WTC11 (cell line): ENCODE measurements around the gene NTN3. TPM values are rescaled to one million over a fixed set of nuclear protein-coding genes. Genes with fewer than 3 reads are reported as not detected.

Experiments used
- ATAC-seq: fragments of 200-7000 bp; cut with Tn5 transposase; 2 replicates; pipeline ENCODE4 v1.10.0; 2021; ENCODE audit warnings: mild to moderate bottlenecking, moderate library complexity
- CTCF ChIA-PET: fragments of 300-600 bp; sonication (Branson Sonifier 250); formaldehyde crosslinking; loops from one replicate; lab custom pipeline; 2021; ENCODE audit warnings: antibody characterized with exemption; lab: Charles Lee
- POLR2A ChIA-PET: fragments of 350-600 bp; sonication (Branson Sonifier 250); formaldehyde crosslinking; loops from one replicate; lab custom pipeline; 2021; ENCODE audit warnings: antibody characterized with exemption; lab: Charles Lee
- DNase-seq: peaks from one replicate; pipeline ENCODE4 v3.0.0; 2021; ENCODE audit warnings: low spot score
- H3K27ac Mint-ChIP-seq: 2 replicates; pipeline ENCODE4 v1.8.0; 2021; ENCODE audit warnings: mixed read lengths
- H3K27me3 Mint-ChIP-seq: 2 replicates; pipeline ENCODE4 v1.8.0; 2021; ENCODE audit warnings: low read depth, mild to moderate bottlenecking, moderate library complexity, mixed read lengths
- H3K36me3 Mint-ChIP-seq: 2 replicates; pipeline ENCODE4 v1.8.0; 2021; ENCODE audit warnings: mixed read lengths
- H3K4me1 Mint-ChIP-seq: 2 replicates; pipeline ENCODE4 v1.8.0; 2022; ENCODE audit warnings: mixed read lengths
- H3K4me3 Mint-ChIP-seq: 2 replicates; pipeline ENCODE4 v1.8.0; 2021; ENCODE audit warnings: mild to moderate bottlenecking, moderate library complexity, mixed read lengths
- H3K9me3 Mint-ChIP-seq: 2 replicates; pipeline ENCODE4 v1.8.0; 2021; ENCODE audit warnings: mixed read lengths
- CBFB ChIP-seq: sonication (generic); formaldehyde crosslinking; IDR thresholded peaks from 2 replicates; pipeline ENCODE4 v1.8.1; 2022; ENCODE audit warnings: mild to moderate bottlenecking, low read depth, missing genetic modification reagents
- E2F5 ChIP-seq: sonication (generic); formaldehyde crosslinking; IDR thresholded peaks from 2 replicates; pipeline ENCODE4 v1.8.1; 2022; ENCODE audit warnings: mild to moderate bottlenecking, moderate library complexity, missing genetic modification reagents
- ETV6 ChIP-seq: sonication (generic); formaldehyde crosslinking; IDR thresholded peaks from 2 replicates; pipeline ENCODE4 v1.8.1; 2022; ENCODE audit warnings: mild to moderate bottlenecking, missing genetic modification reagents
- FOXK1 ChIP-seq: sonication (generic); formaldehyde crosslinking; IDR thresholded peaks from 2 replicates; pipeline ENCODE4 v1.8.0; 2022; ENCODE audit warnings: mild to moderate bottlenecking, moderate library complexity, missing genetic modification reagents
- IRF2 ChIP-seq: sonication (generic); formaldehyde crosslinking; IDR thresholded peaks from 2 replicates; pipeline ENCODE4 v1.8.0; 2022; ENCODE audit warnings: low read depth, missing genetic modification reagents, borderline replicate concordance
- KAT7 ChIP-seq: sonication (generic); formaldehyde crosslinking; IDR thresholded peaks from 2 replicates; pipeline ENCODE4 v1.8.1; 2023; ENCODE audit warnings: missing genetic modification reagents, mild to moderate bottlenecking, borderline replicate concordance
- MYBL2 ChIP-seq: sonication (generic); formaldehyde crosslinking; IDR thresholded peaks from 2 replicates; pipeline ENCODE4 v1.8.1; 2023; ENCODE audit warnings: mild to moderate bottlenecking, moderate library complexity, missing genetic modification reagents
- NR2C2 ChIP-seq: sonication (generic); formaldehyde crosslinking; IDR thresholded peaks from 2 replicates; pipeline ENCODE4 v1.8.0; 2022; ENCODE audit warnings: mild to moderate bottlenecking, missing genetic modification reagents
- OVOL2 ChIP-seq: fragments of 250-450 bp; sonication (Bioruptor Pico); IDR thresholded peaks from 2 replicates; pipeline ENCODE4 v1.9.0; 2021; ENCODE audit warnings: mild to moderate bottlenecking, borderline replicate concordance
- RELA ChIP-seq: sonication (generic); formaldehyde crosslinking; IDR thresholded peaks from 2 replicates; pipeline ENCODE4 v1.8.1; 2022; ENCODE audit warnings: missing genetic modification reagents, mild to moderate bottlenecking, borderline replicate concordance
- ZBTB21 ChIP-seq: sonication (generic); formaldehyde crosslinking; IDR thresholded peaks from 2 replicates; pipeline ENCODE4 v1.8.1; 2023; ENCODE audit warnings: mild to moderate bottlenecking, missing genetic modification reagents, borderline replicate concordance
- ZBTB43 ChIP-seq: sonication (generic); formaldehyde crosslinking; IDR thresholded peaks from 2 replicates; pipeline ENCODE4 v1.8.1; 2023; ENCODE audit warnings: mild to moderate bottlenecking, missing genetic modification reagents
- ZNF263 ChIP-seq: sonication (generic); formaldehyde crosslinking; IDR thresholded peaks from 2 replicates; pipeline ENCODE4 v1.8.1; 2022; ENCODE audit warnings: low read depth, mild to moderate bottlenecking, moderate library complexity, missing genetic modification reagents
- ZNF317 ChIP-seq: sonication (generic); formaldehyde crosslinking; IDR thresholded peaks from 2 replicates; pipeline ENCODE4 v1.8.1; 2023; ENCODE audit warnings: low read depth, mild to moderate bottlenecking, moderate library complexity, missing genetic modification reagents, borderline replicate concordance
- total RNA-seq: library from RNA; stranded (reverse); gene quantifications from 3 replicates; pipeline ENCODE4 v1.2.3, GENCODE V29; 2021
- TF ChIP-seq, protein P1 (sequence below): sonication (generic); formaldehyde crosslinking; IDR thresholded peaks from 2 replicates; pipeline ENCODE4 v1.8.0; 2023; ENCODE audit warnings: missing genetic modification reagents, mild to moderate bottlenecking, borderline replicate concordance
- TF ChIP-seq, protein P2 (sequence below): fragments of 250-450 bp; sonication (Bioruptor Pico); IDR thresholded peaks from 2 replicates; pipeline ENCODE4 v1.9.0; 2021; ENCODE audit warnings: moderate library complexity, mild to moderate bottlenecking, inconsistent platforms, borderline replicate concordance
- TF ChIP-seq, protein P3 (sequence below): fragments of 250-450 bp; sonication (Bioruptor Pico); conservative IDR thresholded peaks from 2 replicates; pipeline ENCODE4 v1.9.0; 2021; ENCODE audit warnings: mild to moderate bottlenecking
- TF ChIP-seq, protein P4 (sequence below): sonication (generic); formaldehyde crosslinking; IDR thresholded peaks from 2 replicates; pipeline ENCODE4 v1.8.1; 2023; ENCODE audit warnings: mild to moderate bottlenecking, missing genetic modification reagents, moderate library complexity
- TF ChIP-seq, protein P5 (sequence below): sonication (generic); formaldehyde crosslinking; IDR thresholded peaks from 2 replicates; pipeline ENCODE4 v1.8.0; 2022; ENCODE audit warnings: mild to moderate bottlenecking, missing genetic modification reagents

NTN3 gene
- total RNA-seq, 1 experiment from 2014 or later = 0.92 TPM

- TF ChIP-seq CBFB = no peak
- TF ChIP-seq MYBL2 (CRISPR knock-in tag) = peak; percentile 38; the same call in 1 of the 2 replicates
- TF ChIP-seq, protein P1, sequence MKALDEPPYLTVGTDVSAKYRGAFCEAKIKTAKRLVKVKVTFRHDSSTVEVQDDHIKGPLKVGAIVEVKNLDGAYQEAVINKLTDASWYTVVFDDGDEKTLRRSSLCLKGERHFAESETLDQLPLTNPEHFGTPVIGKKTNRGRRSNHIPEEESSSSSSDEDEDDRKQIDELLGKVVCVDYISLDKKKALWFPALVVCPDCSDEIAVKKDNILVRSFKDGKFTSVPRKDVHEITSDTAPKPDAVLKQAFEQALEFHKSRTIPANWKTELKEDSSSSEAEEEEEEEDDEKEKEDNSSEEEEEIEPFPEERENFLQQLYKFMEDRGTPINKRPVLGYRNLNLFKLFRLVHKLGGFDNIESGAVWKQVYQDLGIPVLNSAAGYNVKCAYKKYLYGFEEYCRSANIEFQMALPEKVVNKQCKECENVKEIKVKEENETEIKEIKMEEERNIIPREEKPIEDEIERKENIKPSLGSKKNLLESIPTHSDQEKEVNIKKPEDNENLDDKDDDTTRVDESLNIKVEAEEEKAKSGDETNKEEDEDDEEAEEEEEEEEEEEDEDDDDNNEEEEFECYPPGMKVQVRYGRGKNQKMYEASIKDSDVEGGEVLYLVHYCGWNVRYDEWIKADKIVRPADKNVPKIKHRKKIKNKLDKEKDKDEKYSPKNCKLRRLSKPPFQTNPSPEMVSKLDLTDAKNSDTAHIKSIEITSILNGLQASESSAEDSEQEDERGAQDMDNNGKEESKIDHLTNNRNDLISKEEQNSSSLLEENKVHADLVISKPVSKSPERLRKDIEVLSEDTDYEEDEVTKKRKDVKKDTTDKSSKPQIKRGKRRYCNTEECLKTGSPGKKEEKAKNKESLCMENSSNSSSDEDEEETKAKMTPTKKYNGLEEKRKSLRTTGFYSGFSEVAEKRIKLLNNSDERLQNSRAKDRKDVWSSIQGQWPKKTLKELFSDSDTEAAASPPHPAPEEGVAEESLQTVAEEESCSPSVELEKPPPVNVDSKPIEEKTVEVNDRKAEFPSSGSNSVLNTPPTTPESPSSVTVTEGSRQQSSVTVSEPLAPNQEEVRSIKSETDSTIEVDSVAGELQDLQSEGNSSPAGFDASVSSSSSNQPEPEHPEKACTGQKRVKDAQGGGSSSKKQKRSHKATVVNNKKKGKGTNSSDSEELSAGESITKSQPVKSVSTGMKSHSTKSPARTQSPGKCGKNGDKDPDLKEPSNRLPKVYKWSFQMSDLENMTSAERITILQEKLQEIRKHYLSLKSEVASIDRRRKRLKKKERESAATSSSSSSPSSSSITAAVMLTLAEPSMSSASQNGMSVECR (CRISPR knock-in tag) = peak; percentile 49; the same call in 1 of the 2 replicates
- peak; percentile 32; the same call in 1 of the 2 replicates for TF ChIP-seq E2F5
- no peak for TF ChIP-seq OVOL2 (CRISPR knock-in tag)
- peak; percentile 52; the same call in 1 of the 2 replicates for TF ChIP-seq FOXK1 (CRISPR knock-in tag)
- peak; percentile 73 for TF ChIP-seq RELA (CRISPR knock-in tag)
- TF ChIP-seq, protein P2, sequence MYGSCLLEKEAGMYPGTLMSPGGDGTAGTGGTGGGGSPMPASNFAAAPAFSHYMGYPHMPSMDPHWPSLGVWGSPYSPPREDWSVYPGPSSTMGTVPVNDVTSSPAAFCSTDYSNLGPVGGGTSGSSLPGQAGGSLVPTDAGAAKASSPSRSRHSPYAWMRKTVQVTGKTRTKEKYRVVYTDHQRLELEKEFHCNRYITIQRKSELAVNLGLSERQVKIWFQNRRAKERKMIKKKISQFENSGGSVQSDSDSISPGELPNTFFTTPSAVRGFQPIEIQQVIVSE (CRISPR knock-in tag) = no peak
- peak; percentile 55; the same call in 1 of the 2 replicates for TF ChIP-seq ETV6 (CRISPR knock-in tag)
- TF ChIP-seq ZNF317 (CRISPR knock-in tag) = 0 out of 2 replicates have a peak, but pooled peaks have one; percentile 7
- TF ChIP-seq ZNF263 (CRISPR knock-in tag) = no peak
These were observed 3.1 kb downstream of the NTN3 start (continued) for GRCh38 chr16:2473999-2474876.

GRCh38 chr16:2474877-2475412, 3.8 kb downstream of the NTN3 start, which contains the start of gene TBC1D24:
Gene TBC1D24, plus strand, starts transcription at chr16:2475127. Its CDS starts 21,022 bp downstream, at chr16:2496149.
- no peaks in the 10 kb centered on the region for H3K36me3 Mint-ChIP-seq
- H3K4me3 Mint-ChIP-seq = peak within 1 kb of the TSS; percentile 67
- peaks cover 13% of the 10 kb centered on the region for H3K4me1 Mint-ChIP-seq
- DNase-seq (peak; percentile 85), ATAC-seq (peak; percentile 60)
- CTCF ChIA-PET = interaction anchor here (0.5 to 4.0 kb wide), 7 partner anchors 11 to 253 kb away, joined by 3 to 57 read pairs (median 3); partner anchors contain the start of gene TEDC2
- H3K27ac Mint-ChIP-seq = no peak within 1 kb of the TSS
- no peaks in the 10 kb centered on the region for H3K9me3 Mint-ChIP-seq
- H3K27me3 Mint-ChIP-seq = peaks cover 34% of the 10 kb centered on the region
- POLR2A ChIA-PET = interaction anchor here (0.6 to 1.1 kb wide), 5 partner anchors 15 to 56 kb away, joined by 3 to 5 read pairs (median 3); partner anchors contain the start of genes AMDHD2, CEMP1 and TEDC2
- TF ChIP-seq, protein P3, sequence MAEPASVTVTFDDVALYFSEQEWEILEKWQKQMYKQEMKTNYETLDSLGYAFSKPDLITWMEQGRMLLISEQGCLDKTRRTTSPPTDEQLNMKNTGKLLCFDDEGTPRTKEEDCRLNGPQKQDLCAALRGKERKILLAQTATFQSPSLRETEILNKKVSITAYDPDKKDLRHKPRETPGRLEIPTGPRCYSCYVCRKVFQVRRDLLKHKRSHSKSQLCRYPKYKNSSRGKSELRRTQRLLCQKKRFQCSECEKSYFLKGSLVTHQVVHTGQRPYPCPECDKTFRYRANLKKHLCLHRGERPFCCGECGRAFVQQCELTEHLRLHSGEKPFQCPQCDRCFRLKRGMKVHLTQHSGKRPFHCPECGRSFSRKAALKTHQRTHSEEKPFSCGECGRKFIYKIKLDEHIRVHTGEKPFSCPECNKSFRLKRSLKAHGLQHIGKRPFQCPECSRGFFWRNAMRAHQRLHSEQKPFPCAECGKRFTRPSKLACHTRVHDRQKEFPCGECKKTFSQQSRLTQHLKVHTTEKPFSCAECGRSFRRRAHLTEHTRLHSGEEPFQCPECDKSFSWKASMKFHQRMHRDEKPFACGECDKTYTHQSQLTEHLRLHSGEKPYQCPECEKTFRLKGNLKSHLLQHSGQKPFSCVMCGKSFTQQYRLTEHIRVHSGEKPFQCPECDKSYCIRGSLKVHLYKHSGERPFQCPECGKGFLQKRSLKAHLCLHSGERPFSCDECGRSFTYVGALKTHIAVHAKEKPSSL (CRISPR knock-in tag) = no peak
- TF ChIP-seq NR2C2 (no peak), FOXK1 (CRISPR knock-in tag) (no peak), ZBTB43 (CRISPR knock-in tag) (no peak), IRF2 (CRISPR knock-in tag) (no peak), KAT7 (CRISPR knock-in tag) (peak; percentile 55; the same call in 1 of the 2 replicates), ZBTB21 (CRISPR knock-in tag) (no peak)
- TF ChIP-seq, protein P4, sequence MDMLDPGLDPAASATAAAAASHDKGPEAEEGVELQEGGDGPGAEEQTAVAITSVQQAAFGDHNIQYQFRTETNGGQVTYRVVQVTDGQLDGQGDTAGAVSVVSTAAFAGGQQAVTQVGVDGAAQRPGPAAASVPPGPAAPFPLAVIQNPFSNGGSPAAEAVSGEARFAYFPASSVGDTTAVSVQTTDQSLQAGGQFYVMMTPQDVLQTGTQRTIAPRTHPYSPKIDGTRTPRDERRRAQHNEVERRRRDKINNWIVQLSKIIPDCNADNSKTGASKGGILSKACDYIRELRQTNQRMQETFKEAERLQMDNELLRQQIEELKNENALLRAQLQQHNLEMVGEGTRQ (CRISPR knock-in tag) = no peak
- TF ChIP-seq, protein P5, sequence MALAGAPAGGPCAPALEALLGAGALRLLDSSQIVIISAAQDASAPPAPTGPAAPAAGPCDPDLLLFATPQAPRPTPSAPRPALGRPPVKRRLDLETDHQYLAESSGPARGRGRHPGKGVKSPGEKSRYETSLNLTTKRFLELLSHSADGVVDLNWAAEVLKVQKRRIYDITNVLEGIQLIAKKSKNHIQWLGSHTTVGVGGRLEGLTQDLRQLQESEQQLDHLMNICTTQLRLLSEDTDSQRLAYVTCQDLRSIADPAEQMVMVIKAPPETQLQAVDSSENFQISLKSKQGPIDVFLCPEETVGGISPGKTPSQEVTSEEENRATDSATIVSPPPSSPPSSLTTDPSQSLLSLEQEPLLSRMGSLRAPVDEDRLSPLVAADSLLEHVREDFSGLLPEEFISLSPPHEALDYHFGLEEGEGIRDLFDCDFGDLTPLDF = no peak
